Activated CD4-positive, alpha-beta memory T cell treated with anti-CD3 and anti-CD28 coated beads for 36 hours (primary cell): Measurements from ENCODE around the gene SEMA3A. TPM values are rescaled to one million over a fixed set of nuclear protein-coding genes. Genes with fewer than 3 reads are reported as not detected.
"Not testable (repeated sequence)": the region's sequence is repeated elsewhere in the genome, so short reads cannot be mapped to it uniquely, and the experiment has no call there.

Source experiments
- CTCF ChIA-PET: fragments of 350-600 bp; sonication (Branson Sonifier 250); formaldehyde crosslinking; loops from one replicate; lab custom pipeline; 2021; ENCODE audit warnings: antibody characterized with exemption, inconsistent platforms; lab: Charles Lee
- POLR2A ChIA-PET: fragments of 350-600 bp; sonication (Branson Sonifier 250); formaldehyde crosslinking; loops from one replicate; lab custom pipeline; 2021; ENCODE audit warnings: antibody characterized with exemption; lab: Charles Lee
- DNase-seq: peaks from one replicate; pipeline ENCODE4 v3.0.0-alpha.2; 2020
- H3K27ac Mint-ChIP-seq: one replicate; pipeline ENCODE4 v1.8.0; 2021; ENCODE audit warnings: mixed read lengths
- H3K27me3 Mint-ChIP-seq: one replicate; pipeline ENCODE4 v1.8.0; 2021; ENCODE audit warnings: mixed read lengths
- H3K36me3 Mint-ChIP-seq: one replicate; pipeline ENCODE4 v1.8.0; 2021; ENCODE audit warnings: mixed read lengths
- H3K4me1 Mint-ChIP-seq: one replicate; pipeline ENCODE4 v1.8.0; 2021; ENCODE audit warnings: low read depth, mixed read lengths
- H3K4me3 Mint-ChIP-seq: one replicate; pipeline ENCODE4 v1.8.0; 2021; ENCODE audit warnings: mild to moderate bottlenecking, mixed read lengths
- H3K9me3 Mint-ChIP-seq: one replicate; pipeline ENCODE4 v1.8.0; 2021; ENCODE audit warnings: mixed read lengths
- intact Hi-C: fragments of 100-400 bp; cut with micrococcal nuclease; formaldehyde crosslinking; loops from one replicate; pipeline ENCODE4 v1.15.1; 2023
- total RNA-seq, 2 experiments: library from RNA; stranded (reverse); gene quantifications; one replicate each; pipeline ENCODE4 v1.2.3, GENCODE V29; 2021

SEMA3A gene
- total RNA-seq, 2 experiments from 2014 or later: 0.59 to 0.75 TPM

DNA sequence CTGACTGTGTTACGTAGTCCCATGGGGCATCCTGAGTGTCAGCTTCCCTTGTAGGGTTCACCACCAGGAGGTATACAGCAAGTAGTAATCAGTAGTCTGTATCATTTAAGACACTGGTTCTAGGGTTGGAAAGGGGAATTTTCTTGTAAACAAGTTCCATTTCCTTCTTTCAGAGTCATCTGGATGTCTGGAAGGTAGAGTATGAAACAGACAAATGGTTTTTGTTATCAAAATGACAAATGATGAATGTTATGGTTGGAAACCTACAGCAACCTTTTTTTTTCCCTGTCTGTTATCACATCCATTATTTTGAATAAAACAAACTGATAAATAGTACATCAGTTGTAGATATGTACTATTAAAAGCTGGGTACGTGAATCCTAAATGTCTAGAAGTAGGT lies 19.1 kb downstream of the SEMA3A start:
- H3K4me3 Mint-ChIP-seq: no peak overlapping the region
- H3K27me3 Mint-ChIP-seq: no peaks in the 10 kb centered on the region

GRCh38 chr7:84170646-84171045 lies 23.9 kb downstream of the SEMA3A start:
- no peak for DNase-seq
- ChIA-PET CTCF (no interaction called here), POLR2A (no interaction called here)
- Mint-ChIP-seq H3K4me1 (no peaks in the 10 kb centered on the region), H3K36me3 (no peaks in the 10 kb centered on the region), H3K4me3 (no peak overlapping the region), H3K27ac (no peak overlapping the region), H3K9me3 (no peaks in the 10 kb centered on the region), H3K27me3 (no peaks in the 10 kb centered on the region)
- intact Hi-C loops: no loop called here

More for the DNA sequence above, 19.1 kb downstream of the SEMA3A start:
- ChIA-PET POLR2A (no interaction called here), CTCF (no interaction called here)
- Mint-ChIP-seq H3K4me1 (no peaks in the 10 kb centered on the region), H3K9me3 (no peaks in the 10 kb centered on the region), H3K36me3 (no peaks in the 10 kb centered on the region), H3K27ac (no peak overlapping the region)
- intact Hi-C loops: no loop called here
- DNase-seq: no peak

DNA sequence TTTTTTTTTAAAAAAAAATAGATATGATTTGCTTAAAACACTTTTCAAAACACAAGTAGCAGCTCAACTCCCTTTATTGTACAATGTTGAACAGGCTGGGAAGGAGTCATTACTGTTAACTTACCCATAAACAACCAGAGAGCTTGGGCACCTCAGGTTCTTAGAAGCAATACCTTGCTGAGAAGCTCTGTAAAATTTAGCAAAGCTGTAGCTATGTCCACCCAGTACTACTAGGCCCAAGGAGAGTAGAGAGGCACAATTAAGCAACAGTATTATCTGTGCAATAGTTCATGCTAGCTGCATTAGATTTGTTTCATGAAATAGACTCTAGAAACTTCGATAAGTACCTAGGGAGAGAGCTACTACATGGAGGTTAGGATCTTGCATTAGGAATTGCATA lies 32.0 kb downstream of the SEMA3A start:
- H3K27me3 Mint-ChIP-seq: no peaks in the 10 kb centered on the region
- H3K9me3 Mint-ChIP-seq: no peaks in the 10 kb centered on the region
- H3K4me1 Mint-ChIP-seq: no peaks in the 10 kb centered on the region
- no peak overlapping the region for H3K27ac Mint-ChIP-seq
- POLR2A ChIA-PET: no interaction called here
- no peak for DNase-seq
- CTCF ChIA-PET: no interaction called here
- intact Hi-C loops: no loop called here
- H3K4me3 Mint-ChIP-seq: no peak overlapping the region
- no peaks in the 10 kb centered on the region for H3K36me3 Mint-ChIP-seq

GRCh38 chr7:84162125-84162524 lies 32.5 kb downstream of the SEMA3A start:
- no peaks in the 10 kb centered on the region for H3K9me3 Mint-ChIP-seq
- ChIA-PET POLR2A (no interaction called here), CTCF (no interaction called here)

GRCh38 chr7:84161398-84161797 lies 33.2 kb downstream of the SEMA3A start:
- Mint-ChIP-seq H3K36me3 (no peaks in the 10 kb centered on the region), H3K9me3 (no peaks in the 10 kb centered on the region), H3K27ac (no peak overlapping the region), H3K27me3 (no peaks in the 10 kb centered on the region), H3K4me3 (no peak overlapping the region), H3K4me1 (no peaks in the 10 kb centered on the region)
- intact Hi-C loops: no loop called here
- CTCF ChIA-PET: no interaction called here
- no peak for DNase-seq
- POLR2A ChIA-PET: no interaction called here

More at GRCh38 chr7:84162125-84162524, 32.5 kb downstream of the SEMA3A start:
- H3K27me3 Mint-ChIP-seq: no peaks in the 10 kb centered on the region
- no peaks in the 10 kb centered on the region for H3K36me3 Mint-ChIP-seq
- H3K27ac Mint-ChIP-seq: no peak overlapping the region
- no peak overlapping the region for H3K4me3 Mint-ChIP-seq
- no peak for DNase-seq
- intact Hi-C loops: no loop called here
- H3K4me1 Mint-ChIP-seq: no peaks in the 10 kb centered on the region

- CTCF ChIA-PET: no interaction called here
- Mint-ChIP-seq H3K27me3 (no peaks in the 10 kb centered on the region), H3K4me3 (no peak overlapping the region), H3K27ac (no peak overlapping the region), H3K36me3 (no peaks in the 10 kb centered on the region), H3K9me3 (no peaks in the 10 kb centered on the region), H3K4me1 (no peaks in the 10 kb centered on the region)
- POLR2A ChIA-PET: interaction anchor here (0.6 kb wide), 1 partner anchor 13 kb away, joined by 5 read pairs; no protein-coding TSS in a partner anchor
- intact Hi-C loops: no loop called here
- DNase-seq: no peak
Observed at GRCh38 chr7:84159435-84159834, 35.2 kb downstream of the SEMA3A start.

DNA sequence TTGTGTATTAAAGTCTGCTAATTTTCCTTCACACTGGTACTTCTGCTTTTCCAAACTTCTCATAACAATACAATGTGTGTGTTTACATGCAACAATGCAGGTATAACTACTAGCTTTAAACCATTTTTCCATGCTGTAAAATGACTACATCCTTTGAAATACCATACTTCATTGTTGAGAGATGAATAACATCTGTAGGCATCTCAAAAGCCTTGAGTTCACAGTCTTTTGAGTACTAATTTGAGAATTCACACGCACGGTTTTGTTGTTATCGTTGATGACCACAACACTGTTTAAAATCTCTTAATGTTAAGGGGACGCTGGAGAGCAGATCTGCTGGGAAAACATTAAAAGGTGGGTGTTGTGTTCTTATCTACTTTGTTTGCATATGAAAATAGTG lies 37.4 kb downstream of the SEMA3A start:
- no peak for DNase-seq
- intact Hi-C loops: no loop called here
- POLR2A ChIA-PET: no interaction called here
- no peaks in the 10 kb centered on the region for H3K36me3 Mint-ChIP-seq
- no peaks in the 10 kb centered on the region for H3K4me1 Mint-ChIP-seq
- H3K9me3 Mint-ChIP-seq: no peaks in the 10 kb centered on the region
- H3K27me3 Mint-ChIP-seq: no peaks in the 10 kb centered on the region
- no peak overlapping the region for H3K27ac Mint-ChIP-seq
- no peak overlapping the region for H3K4me3 Mint-ChIP-seq
- CTCF ChIA-PET: no interaction called here

DNA sequence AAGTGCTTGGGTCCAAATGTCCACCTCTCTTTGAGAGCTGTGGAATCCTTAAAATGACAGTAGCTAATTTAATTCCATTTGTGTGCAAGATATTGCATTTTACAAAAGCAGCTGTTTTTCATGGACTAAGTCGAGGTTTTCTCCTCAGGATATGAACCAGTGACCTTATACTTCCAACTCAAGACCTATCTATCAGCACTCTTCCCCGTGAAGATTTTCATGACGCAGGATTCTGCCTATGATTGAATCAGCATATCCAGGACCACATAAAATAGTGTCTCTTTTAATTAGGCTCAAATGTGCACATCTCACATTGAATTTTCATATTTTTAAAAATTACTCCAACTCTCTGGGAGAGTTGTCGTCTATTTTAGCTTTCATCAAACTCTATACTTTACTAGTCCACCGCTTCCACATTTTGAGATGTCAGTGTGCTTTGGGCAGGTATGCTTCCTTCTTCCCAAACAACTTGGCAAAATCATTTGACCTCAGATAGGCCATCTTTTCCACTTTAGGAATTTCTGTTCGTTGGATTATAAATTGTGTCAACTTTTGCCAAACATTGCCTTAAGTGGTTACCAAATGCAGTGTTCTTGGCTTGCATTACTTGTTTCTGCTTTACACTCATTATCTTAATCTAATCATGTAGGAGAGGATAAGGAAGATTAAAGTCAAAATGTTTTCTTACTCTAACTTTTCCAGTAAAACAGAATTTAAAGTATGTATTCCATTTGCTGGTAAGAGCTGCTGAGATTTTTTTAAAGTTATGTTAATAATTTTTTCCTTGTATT lies 39.4 kb downstream of the SEMA3A start:
- H3K4me3 Mint-ChIP-seq: no peak overlapping the region
- H3K36me3 Mint-ChIP-seq: no peaks in the 10 kb centered on the region
- CTCF ChIA-PET: no interaction called here
- no peak for DNase-seq
- no peaks in the 10 kb centered on the region for H3K27me3 Mint-ChIP-seq
- intact Hi-C loops: no loop called here
- POLR2A ChIA-PET: no interaction called here
- no peak overlapping the region for H3K27ac Mint-ChIP-seq
- H3K9me3 Mint-ChIP-seq: no peaks in the 10 kb centered on the region
- H3K4me1 Mint-ChIP-seq: no peaks in the 10 kb centered on the region

DNA sequence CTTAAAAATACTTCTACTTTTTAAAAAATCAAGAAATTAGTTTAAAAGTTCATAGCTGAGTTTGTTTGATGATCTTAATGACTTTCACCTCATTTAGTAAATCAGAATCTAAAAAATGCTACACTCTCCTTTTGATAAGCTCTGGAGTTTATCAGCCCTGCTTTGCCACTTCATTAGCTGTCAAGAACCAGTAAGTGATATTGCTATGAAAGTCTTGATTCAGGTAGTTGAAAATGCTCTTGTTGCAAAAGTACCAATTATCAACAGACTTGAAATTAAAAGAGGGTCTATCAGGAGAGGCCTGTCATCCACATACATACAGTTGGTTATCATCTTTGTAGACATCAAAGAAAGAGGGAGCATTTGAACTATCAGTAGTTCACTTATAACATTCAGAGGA lies 41.6 kb downstream of the SEMA3A start:
- H3K27ac Mint-ChIP-seq: no peak overlapping the region
- no peak for DNase-seq
- ChIA-PET POLR2A (no interaction called here), CTCF (no interaction called here)
- intact Hi-C loops: no loop called here
- H3K4me1 Mint-ChIP-seq: no peaks in the 10 kb centered on the region
- no peaks in the 10 kb centered on the region for H3K9me3 Mint-ChIP-seq
- H3K36me3 Mint-ChIP-seq: no peaks in the 10 kb centered on the region
- no peaks in the 10 kb centered on the region for H3K27me3 Mint-ChIP-seq
- no peak overlapping the region for H3K4me3 Mint-ChIP-seq

GRCh38 chr7:84150370-84150769 lies 44.2 kb downstream of the SEMA3A start:
- H3K27ac Mint-ChIP-seq, H3K36me3 Mint-ChIP-seq, DNase-seq, H3K27me3 Mint-ChIP-seq, intact Hi-C loops, POLR2A ChIA-PET, CTCF ChIA-PET, H3K4me3 Mint-ChIP-seq, H3K4me1 Mint-ChIP-seq, H3K9me3 Mint-ChIP-seq: not testable (repeated sequence)

DNA sequence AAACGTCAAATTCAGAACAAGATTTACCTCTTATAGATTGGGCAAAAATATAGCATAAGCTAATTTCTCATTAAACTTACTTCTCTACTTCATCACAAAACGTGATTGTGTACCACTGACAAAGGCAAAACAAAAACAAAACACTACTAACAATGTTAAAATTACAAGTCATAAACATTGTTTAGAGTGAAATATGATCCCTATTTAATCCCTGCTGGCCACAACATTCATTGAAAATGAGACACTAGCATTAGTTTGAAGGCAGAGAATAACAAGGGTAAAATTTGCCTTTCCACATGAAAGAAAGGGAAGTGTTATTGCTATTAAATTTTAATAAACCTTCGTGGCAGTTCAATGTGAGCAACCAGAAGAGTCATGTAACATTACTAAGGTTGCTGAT lies 45.0 kb downstream of the SEMA3A start:
- no peak for DNase-seq
- no peaks in the 10 kb centered on the region for H3K36me3 Mint-ChIP-seq
- no peak overlapping the region for H3K27ac Mint-ChIP-seq
- ChIA-PET POLR2A (no interaction called here), CTCF (no interaction called here)
- H3K27me3 Mint-ChIP-seq: no peaks in the 10 kb centered on the region
- H3K4me3 Mint-ChIP-seq: no peak overlapping the region
- H3K4me1 Mint-ChIP-seq: no peaks in the 10 kb centered on the region
- intact Hi-C loops: no loop called here
- H3K9me3 Mint-ChIP-seq: no peaks in the 10 kb centered on the region

DNA sequence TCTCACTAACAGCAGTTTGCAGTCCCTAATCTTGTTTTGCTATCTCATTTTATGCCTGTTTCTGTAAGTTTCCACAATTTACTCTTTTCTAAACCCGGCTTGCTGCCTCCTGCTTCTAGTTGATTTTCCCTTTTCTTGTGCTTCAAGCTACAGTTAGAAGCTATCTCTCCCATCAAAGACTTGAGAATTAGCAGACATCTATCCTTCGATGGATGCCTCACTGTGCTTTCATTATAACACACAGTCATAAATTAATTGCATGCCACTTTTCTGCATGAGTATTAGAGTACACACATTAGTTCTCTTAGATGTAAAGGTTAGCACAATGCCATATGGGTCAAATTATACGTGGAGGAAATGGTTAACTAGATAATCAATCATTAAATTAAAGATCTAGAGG lies 48.7 kb downstream of the SEMA3A start:
- Mint-ChIP-seq H3K27ac (no peak overlapping the region), H3K4me1 (no peaks in the 10 kb centered on the region), H3K36me3 (no peaks in the 10 kb centered on the region), H3K27me3 (no peaks in the 10 kb centered on the region), H3K4me3 (no peak overlapping the region), H3K9me3 (peaks cover 3% of the 10 kb centered on the region)
- POLR2A ChIA-PET: no interaction called here
- intact Hi-C loops: no loop called here
- no peak for DNase-seq
- CTCF ChIA-PET: no interaction called here

- Mint-ChIP-seq H3K36me3 (no peaks in the 10 kb centered on the region), H3K4me3 (no peak overlapping the region), H3K27me3 (no peaks in the 10 kb centered on the region), H3K4me1 (no peaks in the 10 kb centered on the region), H3K27ac (no peak overlapping the region), H3K9me3 (peaks cover 3% of the 10 kb centered on the region)
- intact Hi-C loops: no loop called here
- ChIA-PET CTCF (no interaction called here), POLR2A (no interaction called here)
- DNase-seq: no peak
Observed at GRCh38 chr7:84144935-84145334, 49.7 kb downstream of the SEMA3A start.
